Myocyte (in vitro differentiated cells): ENCODE measurements around the gene COQ8A. TPM values are rescaled to one million over a fixed set of nuclear protein-coding genes. Genes with fewer than 3 reads are reported as not detected.
A peak's percentile ranks its signal among the peaks of the same experiment; 100 is the strongest.
"Not testable (repeated sequence)": the region's sequence is repeated elsewhere in the genome, so short reads cannot be mapped to it uniquely, and the experiment has no call there.

Experiments
- DNase-seq: peaks from one replicate; pipeline ENCODE4 v3.0.0-alpha.2; 2012; ENCODE audit warnings: low read depth
- total RNA-seq: library from RNA; depleted of rRNA; stranded (reverse); fragments of >200 nt; gene quantifications from 2 replicates; pipeline ENCODE4 v1.2.3, GENCODE V29; 2014

The COQ8A gene
- total RNA-seq, 1 donor from 2014 or later, result 142 TPM

DNA sequence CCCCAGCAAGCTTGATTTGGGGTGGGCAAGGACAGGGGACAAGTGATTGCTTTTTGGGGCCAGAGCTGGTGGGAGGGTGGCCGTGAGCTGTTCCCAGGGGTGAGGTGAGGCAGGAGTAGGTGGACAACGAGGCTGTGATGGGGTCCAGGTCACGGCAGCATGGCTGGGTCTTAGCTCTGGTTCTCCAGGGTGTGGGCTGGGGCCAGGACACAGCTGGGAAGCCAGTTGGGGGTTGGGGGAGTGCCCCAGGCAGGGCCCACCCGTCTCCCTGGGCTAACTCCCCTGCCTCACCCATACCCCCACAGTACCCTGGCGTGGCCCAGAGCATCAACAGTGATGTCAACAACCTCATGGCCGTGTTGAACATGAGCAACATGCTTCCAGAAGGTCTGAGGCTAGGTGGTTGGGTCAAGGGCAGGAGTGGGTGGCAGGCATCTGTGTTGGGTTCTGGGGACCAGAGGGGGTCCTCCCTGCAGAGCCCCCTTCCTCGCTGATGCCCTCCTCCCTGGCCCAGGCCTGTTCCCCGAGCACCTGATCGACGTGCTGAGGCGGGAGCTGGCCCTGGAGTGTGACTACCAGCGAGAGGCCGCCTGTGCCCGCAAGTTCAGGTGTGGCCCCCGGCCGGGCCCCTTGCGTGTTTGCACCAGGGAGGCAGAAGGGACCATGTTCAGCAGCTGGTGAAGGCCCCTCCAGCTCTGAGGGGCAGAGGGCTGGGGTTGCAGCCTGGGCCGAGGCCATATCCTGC, 43.3 kb downstream of the COQ8A start:
- DNase-seq, result no peak

DNA sequence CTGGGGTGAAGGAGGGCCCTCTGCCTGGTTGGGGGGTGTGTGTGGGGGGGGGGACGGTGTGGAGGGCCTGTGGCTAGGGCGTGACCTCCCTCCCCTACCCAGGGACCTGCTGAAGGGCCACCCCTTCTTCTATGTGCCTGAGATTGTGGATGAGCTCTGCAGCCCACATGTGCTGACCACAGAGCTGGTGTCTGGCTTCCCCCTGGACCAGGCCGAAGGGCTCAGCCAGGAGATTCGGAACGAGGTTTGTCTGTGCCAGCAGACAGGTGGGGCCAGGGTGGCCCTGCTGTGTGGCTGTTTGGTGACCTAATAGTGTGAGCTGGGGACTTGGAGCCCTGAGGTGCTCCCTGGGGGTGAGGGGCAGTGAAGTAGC, 43.9 kb downstream of the COQ8A start:
- peak; percentile 49 for DNase-seq

DNA sequence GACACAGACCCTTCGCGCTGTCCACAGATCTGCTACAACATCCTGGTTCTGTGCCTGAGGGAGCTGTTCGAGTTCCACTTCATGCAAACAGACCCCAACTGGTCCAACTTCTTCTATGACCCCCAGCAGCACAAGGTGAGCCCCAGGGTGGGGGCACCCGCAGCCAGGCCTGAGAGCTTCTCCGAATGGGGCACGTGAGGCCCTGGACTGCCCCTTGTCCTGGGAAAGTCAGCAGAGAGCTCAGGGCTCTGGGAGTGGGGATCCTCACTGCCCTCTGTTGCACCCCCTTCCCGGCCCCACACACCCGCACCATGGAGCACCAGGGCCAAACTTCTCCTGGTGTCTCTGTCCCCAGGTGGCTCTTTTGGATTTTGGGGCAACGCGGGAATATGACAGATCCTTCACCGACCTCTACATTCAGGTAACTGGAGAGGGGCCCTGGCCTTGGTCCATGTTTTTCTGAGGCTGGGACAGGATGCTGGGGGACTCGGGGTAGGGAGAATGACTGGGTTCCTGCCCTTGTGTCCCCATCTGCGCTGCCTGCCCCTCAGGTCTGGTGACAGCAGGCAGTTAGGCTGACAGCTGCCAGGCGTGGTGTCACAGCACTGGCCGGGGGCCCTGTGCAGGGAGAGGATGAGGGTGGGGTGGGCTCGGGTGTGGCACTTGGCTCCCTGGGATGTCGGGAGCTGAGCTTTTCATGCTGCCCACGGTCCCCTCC, 44.6 kb downstream of the COQ8A start:
- DNase-seq, result peak; percentile 49

DNA sequence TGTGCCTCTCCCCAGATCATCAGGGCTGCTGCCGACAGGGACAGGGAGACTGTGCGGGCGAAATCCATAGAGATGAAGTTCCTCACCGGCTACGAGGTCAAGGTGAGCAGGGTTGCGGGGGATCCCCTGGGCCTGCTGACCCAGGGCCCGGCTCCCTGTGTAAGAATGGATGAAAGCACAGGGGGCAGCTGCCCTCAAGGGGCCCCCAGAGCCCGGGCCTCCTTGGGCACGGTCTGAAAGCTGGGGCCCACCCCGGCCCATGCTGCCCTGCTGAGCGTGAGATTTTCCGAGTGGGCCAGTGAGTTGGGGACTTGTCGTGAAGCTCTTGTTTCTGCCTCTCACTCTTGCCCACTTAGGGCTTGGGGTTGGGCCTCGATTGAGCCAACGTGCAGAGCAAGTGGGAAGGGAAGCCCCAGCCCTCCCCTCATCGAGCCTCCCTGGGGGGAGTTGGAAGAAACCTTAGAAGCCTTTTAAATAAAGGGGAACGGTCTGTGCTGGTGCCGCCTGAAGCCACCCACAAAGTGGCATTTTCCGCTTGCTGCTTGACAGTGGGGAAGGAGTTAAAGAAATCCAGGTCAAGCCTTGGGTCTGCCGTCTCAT, 45.2 kb downstream of the COQ8A start:
- DNase-seq, result no peak

DNA sequence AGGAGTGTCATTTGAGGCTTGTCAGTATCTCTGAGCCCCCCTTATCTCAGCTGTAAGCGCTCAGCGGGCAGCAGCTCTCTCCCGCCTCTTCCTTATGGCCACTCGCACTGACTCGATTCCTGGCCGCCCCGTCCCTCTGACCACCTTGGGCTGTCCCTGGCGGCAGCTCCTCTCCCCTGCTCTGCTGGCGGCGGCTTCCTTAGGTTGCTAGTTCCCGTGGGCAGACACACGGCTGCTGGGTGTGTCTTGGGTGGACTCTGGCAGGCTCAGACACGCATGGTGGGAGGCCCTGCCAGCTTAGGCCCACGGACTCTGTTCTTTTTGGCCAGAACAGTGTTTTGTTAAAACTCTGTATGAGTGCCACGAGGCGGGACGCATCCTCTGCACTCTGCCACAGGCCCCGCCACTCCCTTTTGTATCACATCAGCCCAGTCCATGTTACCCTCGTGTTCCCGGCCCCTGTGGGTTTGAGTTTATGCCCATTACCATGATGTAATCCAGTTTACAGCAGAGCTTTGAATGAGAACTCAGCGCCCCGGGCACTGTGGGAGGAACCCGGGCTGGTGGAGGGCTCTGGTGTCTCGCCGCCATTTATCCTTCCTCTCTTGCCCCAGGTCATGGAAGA, 45.9 kb downstream of the COQ8A start:
- DNase-seq, result no peak

DNA sequence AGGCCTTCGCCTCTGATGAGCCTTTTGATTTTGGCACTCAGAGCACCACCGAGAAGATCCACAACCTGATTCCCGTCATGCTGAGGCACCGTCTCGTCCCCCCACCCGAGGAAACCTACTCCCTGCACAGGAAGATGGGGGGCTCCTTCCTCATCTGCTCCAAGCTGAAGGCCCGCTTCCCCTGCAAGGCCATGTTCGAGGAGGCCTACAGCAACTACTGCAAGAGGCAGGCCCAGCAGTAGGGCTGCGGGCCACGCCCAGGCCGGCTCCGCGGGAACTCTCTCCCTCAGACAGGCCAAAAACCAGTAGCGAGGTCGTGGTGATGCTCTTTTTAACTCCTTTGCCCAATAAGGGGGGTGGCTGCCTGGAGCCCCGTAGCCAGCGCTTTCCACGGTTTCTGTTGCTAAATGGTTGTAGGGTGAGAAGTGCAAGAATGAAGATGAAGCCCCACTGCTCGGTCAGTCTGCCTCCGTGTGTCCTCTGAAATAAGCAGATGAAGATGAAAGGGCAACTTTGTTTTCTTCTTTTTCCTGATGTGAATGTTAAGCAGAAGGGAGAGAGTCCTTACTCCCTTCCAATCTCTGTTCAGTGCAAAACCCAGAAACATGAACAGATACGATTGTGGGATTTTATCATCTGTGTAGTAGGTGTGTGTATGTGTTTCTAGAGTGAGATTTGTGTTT, 46.5 kb downstream of the COQ8A start:
- no peak for DNase-seq

DNA sequence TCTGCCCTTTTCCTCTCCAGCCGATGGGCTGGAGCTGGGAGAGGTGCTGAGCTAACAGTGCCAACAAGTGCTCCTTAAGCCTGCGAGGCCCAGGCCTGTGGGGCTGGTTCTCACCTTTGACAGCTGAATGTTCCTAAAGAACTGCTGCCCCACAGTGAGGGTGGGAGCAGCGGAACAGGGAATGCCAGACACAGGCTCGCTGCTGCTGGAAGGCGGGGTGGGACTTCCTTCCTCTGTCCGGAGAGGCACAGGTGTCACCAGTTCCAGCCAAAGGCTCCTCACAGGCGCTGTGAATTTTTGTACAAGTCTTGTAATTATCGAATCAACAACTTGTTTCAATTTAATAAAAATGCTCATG, 47.1 kb downstream of the COQ8A start:
- DNase-seq, result no peak

DNA sequence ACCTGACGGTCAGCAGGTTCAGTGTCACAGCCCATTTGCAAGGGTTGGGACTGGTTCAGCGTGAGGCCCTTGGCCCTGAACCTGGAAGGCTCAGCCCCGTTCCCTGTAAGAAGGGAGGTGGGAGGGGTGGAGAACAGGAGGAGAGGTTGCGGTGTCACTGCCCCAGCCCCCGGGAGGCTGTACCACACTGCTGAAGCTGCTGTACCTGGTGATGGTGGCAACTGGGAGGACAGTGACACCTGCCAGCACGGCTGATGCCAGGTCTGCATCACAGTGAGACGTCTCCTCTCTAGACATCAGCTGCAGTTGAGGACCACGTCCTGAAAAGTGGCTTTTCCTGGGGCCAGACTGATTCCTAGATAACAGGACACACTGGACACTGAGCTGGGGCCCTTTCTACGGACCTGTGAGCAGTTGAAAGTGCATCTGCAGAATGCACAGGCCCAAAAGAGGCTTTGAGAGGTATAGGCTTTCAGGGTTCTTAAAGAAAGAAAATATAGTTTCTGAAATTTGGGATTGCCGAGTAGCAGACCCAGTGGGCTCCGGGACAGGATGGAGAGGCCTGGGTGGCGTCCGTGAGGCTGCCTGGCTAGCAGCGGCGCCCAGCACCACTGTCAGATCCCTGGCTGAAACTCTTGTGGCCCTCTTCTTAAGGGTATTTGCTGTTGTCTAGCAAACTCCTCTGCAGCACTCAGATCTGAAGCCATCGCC, 47.7 kb downstream of the COQ8A start:
- no peak for DNase-seq

DNA sequence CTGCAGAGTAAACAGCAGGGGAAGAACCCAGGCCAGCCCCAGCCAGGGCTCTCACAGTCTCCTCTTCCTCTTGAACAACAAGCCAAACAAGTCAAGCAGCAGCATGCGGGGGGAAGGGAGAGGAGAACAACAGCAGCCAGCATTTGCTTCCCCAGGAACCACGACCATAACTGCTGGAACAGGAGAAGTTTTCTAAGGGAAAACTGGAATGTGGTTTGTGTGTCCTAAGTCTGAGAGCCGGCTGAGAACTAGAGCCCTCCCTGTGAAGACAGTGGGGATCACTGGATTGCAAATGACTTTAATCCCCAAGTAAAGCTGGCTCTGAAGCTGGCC, 48.2 kb downstream of the COQ8A start:
- no peak for DNase-seq

DNA sequence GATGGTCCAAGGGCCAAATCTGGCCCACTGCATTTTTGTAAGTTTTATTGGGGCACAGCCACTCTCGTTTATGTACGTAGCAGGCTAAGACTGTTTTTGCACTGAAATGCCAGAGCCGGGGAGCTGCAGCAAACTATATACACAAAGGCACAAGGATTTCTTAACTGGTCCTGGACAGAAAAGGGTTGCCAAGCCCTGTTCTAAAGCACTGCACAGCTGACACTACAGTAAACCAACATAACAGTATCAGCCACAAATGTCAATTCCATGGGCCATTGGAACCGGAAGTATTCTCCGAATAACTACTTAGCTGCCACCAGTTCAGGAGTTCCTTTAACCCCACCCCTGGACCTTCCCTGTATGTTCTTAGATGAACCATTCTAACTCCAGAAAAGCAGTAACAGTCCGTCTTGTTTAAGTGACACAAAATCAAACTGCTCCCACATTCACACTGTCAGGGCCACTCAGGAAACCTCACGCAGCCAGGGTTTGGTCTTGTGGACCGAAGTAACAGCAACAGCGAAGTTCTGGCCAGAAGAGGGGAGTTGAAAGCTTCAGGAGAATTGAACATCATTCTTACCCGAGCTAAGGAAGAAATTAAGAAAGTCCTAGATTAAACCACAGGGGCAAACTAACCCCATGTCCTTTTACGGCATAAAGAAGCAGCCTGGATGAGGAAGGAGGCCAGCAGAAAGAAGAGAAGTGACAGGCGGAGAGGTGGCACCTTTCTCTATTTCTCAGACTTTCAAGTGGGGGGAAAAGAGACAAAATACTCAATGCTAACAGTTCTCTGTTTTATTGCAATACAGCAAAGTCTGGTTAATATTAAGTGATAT, 49.2 kb downstream of the COQ8A start:
- no peak for DNase-seq

DNA sequence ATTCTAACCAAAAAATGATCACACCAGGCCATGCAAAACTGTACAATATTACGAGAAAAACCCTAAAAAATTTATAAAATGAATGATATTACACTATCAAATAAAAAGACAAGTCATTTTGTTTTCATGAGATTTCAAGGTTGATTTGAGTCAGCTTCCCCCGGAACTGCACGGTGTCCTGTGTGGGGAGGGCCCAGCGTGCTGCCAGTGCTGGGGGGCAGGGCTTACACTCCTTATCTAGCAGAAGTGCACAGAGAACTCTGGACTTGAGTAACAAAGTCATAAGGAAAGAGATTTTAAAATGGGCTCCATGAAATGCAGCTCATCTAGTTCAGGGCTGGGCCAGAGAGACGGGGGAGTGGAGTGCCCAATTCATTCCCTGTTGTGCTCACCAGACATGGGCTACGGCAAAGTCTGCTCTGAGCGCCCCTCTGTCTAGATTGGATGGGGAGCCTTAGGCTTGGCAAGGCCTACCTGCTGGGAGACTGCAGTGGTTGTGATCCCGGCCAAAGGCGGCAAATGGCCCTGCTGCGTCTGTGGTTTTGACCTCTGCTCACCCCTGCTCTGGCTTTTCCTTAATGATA, 50.1 kb downstream of the COQ8A start:
- no peak for DNase-seq

DNA sequence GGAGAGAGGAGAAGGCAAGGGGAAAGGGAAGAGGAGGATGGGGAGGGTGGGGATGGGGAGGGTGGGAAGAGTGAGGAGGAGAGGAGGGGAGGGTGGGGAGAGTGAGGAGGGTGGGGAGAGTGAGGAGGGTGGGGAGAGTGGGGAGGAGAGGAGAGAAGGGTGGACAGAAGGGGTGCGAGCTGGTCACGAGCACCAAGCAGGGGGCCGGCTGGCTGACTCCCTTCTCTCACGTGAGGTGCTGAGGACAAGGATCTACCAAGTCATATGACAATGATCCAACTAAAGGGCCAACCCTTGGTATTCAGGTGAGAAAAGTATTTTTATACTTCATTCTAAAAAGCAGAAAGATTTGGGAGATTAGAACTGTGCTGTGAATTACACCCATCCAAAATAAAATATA, 51.8 kb downstream of the COQ8A start:
- no peak for DNase-seq

DNA sequence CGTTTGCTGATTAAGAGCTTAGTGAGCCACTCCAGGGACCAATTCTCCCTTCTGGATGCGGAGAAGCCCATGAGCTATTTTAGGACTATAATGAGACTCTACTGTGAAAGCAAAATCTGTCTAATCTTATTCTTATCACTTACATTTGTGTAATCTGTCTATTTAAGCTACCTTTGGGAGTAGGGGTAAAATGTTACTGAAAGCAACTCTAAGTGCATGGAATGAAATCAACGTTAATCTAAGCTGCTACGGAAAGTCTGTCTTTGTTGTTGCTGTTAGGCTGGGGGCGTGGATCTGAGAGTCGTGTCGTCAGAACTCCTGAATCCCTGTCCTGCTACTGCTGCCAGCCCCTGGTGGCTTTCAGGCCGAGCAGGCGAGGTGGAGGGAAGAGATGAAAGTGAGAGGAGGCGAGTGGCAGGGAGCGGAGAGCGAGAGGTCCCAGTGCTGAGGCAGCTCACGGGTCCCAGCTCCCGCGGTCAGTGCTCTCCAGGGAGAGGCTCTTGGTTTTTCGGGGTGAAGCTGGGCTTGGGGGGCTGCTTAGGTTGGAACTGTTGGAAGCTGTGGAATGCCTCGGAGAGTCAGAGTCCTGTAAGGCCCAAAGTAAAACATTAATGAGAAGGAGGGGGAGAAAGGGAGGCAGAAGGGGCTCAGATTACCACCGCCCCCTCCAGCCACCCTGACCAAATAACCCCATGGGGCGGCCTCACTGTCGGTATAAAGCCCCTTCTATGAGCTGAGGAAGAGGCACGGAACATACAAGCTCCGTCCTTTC, 53.9 kb downstream of the COQ8A start:
- DNase-seq, result no peak

DNA sequence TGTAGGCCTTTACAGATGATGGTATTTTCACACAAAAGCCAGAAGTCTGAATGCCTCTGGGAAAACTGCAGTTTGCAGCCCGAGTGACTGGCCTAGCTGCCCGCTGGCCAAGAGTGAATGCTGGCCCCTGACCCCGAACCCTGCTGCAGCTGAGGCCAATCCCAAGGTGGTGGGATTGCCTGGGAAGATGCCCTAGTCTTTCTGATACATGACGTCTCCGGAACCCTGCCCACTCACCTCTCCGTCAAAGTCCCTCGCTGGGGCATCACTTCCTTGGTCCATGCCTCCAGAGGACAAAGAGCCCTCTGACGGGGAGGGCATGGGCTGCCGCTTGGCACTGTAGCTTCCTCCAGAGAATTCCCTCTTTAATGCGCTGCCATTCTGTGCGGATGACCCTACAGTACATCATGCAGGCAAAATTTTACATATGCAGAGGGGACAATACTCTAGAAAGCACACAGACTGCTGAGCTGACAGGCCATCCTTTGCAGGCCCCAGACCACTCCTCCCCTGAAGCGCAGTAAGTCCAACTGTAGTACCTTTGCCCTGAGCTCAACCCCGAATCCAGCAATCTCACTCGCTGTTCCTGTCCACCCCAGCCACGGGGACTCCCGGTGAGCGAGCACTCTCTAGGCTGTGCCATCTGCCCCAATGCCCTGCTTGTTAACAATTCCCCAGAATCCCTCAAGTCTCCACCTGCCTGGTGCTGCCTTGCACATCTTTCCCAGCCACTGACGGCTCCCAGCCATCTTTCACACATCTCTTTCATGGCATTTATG, 54.7 kb downstream of the COQ8A start:
- no peak for DNase-seq

DNA sequence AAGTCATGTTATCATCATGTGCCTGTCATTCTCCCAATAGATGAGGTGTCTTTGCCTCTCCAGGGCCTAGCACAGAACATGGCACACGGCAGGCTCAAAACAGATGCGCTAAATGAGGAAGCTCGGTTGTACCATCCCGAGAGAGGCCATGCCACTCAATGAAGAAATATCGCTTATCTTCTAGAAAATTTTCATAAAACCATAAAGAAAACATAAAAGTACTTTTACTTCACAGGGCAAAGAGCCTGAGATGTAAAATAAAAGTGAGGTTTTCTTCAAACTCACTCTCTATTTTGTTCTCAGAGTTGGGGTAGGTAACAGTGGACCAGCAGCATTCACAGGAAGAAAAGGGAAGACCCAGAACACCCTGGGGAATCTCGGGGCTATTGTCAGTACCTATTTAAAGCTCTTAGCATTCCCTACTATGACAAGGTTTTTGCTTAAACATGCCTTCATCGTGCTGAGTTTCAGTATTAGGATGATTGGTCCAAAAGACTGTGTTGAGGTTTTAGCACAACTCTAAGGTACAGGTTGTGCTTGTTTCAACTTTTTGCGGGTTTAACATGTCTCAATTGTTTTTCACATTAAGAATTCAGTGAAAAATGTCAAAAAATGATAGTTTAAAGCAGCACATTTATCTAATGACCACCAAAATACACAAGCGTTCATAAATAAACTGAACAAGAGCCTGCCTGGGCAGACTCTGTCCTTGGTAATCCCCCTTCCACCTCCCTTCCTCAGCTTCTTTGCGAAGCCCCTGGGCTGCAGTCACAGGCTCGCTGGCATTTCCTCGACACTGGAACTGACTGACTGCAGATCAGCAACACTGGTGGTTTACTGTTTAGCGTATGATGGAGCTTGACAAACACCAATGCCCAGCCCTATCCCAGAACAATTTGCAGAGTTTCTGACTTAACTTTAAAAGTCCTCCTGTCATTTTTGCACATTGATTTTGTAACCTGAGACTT, 55.6 kb downstream of the COQ8A start:
- DNase-seq, result no peak

DNA sequence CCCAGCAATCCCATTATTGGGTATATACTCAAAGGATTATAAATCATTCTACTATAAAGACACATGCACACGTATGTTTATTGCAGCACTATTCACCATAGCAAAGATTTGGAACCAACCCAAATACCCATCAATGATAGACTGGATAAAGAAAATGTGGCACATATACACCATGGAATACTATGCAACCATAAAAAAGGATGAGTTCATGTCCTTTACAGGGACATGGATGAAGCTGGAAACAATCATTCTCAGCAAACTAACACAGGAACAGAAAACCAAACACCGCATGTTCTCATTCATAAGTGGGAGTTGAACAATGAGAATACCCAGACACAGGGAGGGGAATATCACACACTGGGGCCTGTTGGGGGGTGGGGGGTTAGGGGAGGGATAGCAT, 59.5 kb downstream of the COQ8A start:
- not testable (repeated sequence) for DNase-seq

DNA sequence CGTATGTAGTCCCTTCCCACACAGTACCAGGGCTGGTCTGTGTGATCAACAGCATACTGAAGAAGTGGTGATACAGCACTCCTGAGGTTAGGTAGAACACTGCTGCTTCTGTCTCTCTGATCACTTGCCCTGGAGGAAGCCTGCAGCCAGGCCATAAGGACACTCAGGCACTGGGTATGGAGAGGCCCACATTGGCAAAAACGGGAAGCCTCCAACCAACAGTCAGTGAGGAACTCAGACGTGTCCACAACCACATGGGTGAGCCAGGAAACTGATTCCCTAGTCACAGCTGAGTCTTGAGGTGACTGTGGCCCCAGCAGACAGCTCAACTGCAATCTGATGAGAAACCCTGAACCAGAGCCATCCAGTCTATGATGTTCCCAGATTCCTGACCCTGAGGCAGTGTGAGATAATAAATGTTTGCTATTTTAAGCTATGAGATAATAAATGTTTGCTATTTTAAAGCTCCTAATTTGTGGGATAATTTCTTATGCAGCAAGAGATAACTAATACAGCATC, 62.5 kb downstream of the COQ8A start:
- no peak for DNase-seq
